ENCODE results near the gene DERA. TPM values are rescaled to one million over a fixed set of nuclear protein-coding genes. Genes with fewer than 3 reads are reported as not detected.
A peak's percentile ranks its signal among the peaks of the same experiment; 100 is the strongest.
"Not testable (repeated sequence)": the region's sequence is repeated elsewhere in the genome, so short reads cannot be mapped to it uniquely, and the experiment has no call there.

DERA gene
- total RNA-seq, 1 experiment from 2014 or later, result 33.7 TPM

GRCh38 chr12:15956413-15957185, 45.5 kb downstream of the DERA start:
- no peak for DNase-seq (ENCODE audit: low read depth)

DNA sequence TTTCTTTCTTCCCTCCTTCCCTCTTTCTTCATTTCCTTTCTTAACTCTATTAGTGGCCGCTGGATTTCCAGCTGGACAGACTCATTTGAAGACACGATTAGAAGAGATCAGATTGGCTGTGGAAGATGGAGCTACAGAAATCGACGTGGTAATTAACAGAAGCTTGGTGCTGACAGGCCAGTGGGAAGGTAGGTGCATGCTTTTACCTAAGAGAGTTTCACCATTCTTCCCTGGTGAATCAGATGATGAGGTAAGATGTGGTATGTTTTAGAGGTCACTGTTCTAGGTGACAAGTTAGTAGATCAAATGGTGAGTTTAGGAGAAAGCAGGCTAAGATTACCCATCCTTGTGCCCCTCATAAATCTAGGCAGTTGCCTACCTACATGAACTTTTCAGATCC, 51.6 kb downstream of the DERA start:
- peak; percentile 42 for DNase-seq (ENCODE audit: low read depth)

DNA sequence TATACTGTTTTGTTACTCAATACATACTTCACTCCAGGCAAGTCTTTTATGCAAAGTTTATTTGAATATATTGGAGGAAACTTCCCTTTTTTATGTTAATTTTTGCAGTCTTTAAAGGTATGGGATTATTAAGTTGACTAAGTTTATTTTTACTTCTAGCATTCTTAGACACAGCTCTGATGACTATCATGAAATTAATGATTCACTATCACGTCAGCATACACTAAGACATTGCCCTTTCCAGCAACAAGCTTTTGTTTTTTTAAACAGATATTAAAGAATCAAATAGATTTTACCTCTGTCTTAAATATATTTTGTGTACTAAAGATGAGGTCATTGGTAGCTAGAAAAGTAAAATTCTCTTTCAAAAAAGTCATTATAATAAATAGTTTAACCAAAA, 52.1 kb downstream of the DERA start:
- DNase-seq (ENCODE audit: low read depth), result peak; percentile 10

- peak; percentile 27 for DNase-seq (ENCODE audit: low read depth)
Measured at GRCh38 chr12:15966426-15966825, 55.3 kb downstream of the DERA start.

DNA sequence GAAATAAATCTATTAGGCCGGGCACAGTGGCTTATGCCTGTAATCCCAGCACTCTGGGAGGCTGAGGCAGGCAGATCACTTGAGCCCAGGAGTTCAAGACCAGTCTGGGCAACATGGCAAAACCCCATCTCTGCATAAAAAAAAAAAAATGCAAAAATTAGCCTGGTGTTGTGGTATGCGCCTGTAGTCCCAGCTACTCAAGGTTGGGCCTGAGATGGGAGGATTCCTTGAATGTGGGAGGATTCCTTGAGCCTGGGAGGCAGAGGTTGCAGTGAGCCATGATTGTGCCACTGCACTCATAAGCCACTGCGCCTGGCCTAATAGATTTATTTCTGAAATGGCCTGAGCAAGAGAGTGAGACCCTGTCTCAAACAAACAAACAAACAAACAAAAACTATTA, 55.9 kb downstream of the DERA start:
- not testable (repeated sequence) for DNase-seq (ENCODE audit: low read depth)

DNA sequence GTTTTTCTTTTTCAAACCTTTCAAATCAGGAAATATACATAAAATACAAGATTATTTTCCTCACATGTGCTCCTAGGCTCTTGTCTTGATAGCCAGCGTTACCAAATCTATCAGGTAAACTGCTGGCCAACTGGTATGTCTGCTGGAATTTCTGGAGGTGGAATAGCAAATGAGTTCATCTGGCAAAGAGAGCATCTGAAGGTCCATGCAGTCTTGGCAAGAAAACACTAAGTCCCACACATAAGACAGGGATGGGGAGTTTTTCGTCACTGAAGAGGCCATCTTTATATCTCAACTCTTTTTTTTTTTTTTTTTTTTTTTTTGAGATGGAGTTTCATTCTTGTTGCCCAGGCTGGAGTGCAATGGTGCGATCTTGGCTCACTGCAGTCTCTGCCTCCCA, 60.1 kb downstream of the DERA start:
- no peak for DNase-seq (ENCODE audit: low read depth)

GRCh38 chr12:15972894-15973293, 61.8 kb downstream of the DERA start:
- DNase-seq (ENCODE audit: low read depth), result no peak

GRCh38 chr12:15977999-15978951, 67.1 kb downstream of the DERA start:
- DNase-seq (ENCODE audit: low read depth), result peak; percentile 53

- DNase-seq (ENCODE audit: low read depth), result peak; percentile 43
Measured at GRCh38 chr12:15979096-15980092, 68.3 kb downstream of the DERA start.

GRCh38 chr12:15982071-15982470, 70.9 kb downstream of the DERA start:
- DNase-seq (ENCODE audit: low read depth), result no peak

- DNase-seq (ENCODE audit: low read depth), result peak; percentile 26
Measured at GRCh38 chr12:15982471-15982870, 71.3 kb downstream of the DERA start.

- no peak for DNase-seq (ENCODE audit: low read depth)
Measured at GRCh38 chr12:15982921-15983320, 71.8 kb downstream of the DERA start.

DNA sequence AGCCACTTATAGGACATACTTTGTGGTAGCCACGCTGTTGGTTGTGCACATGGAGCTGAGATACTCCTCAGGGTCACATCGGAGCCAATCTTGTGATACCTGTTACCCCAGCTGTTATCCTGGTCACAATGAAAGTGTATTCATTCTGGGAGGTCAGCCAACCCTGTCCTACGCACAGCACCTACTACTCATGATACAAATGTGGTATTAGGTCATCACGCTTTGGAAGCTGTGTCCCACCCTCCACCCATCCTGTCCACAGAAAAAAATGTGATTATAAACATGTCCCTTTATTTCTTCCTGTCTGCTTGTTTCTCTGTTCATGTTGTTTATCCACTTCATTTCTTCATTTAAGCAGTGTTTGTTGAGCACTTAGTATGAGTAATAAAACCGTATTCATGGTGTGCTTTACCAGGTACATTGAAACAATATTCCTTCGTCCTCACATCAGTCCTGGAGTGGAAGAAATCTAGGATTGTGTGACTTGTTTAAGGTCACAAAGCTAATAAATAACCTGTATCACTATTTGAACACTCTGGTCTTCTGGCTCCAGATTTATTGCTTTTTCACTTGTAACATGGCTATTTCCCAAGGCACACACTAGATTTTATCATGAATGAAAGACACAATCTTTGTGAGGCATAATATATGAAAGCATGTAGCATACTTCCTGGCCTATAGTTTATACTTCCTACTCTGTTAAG, 73.1 kb downstream of the DERA start:
- DNase-seq (ENCODE audit: low read depth), result no peak

DNA sequence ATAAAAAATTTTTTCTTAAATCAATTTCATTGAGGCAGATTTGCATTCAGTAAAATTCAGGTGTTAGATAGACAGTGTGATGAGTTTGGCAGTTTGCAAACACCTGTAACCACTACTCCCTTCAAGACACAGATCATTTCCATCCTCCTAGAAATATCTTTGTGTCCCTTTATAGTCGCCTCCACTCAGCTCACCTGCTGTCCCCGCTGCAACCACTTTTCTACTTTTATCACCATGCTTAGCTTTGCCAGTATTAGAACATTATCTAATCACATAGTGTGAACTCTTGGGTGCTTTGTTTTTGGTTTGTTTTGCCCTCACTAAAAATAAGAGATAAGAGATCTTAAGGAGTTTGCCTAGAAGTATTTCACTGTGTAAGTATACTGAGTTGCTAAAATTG, 73.8 kb downstream of the DERA start:
- no peak for DNase-seq (ENCODE audit: low read depth)

DNA sequence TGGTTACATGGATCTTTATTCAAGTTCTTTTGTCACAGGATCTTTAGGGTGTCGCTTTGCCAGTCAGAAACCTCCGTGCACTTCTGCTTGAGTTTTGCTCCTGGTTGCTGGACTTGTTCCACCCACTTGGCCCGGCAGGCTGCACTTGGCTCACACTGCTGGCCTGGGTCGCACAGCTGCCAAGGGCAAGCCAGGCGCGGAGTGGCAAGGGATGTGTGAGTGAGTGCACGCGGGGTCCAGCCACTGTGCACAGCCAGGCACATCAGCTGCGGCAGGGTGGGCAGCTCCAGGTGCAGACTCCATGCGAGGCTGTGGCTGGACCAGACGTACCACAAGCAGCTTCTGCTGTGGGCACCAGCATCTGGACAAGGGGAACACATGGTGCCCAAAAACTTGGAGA, 76.6 kb downstream of the DERA start:
- DNase-seq (ENCODE audit: low read depth), result no peak

- no peak for DNase-seq (ENCODE audit: low read depth)
Measured at GRCh38 chr12:15988983-15989755, 78.0 kb downstream of the DERA start.

- DNase-seq (ENCODE audit: low read depth), result no peak
Measured at GRCh38 chr12:15995801-15996200, 84.7 kb downstream of the DERA start.

GRCh38 chr12:15996254-15996653, 85.1 kb downstream of the DERA start:
- DNase-seq (ENCODE audit: low read depth), result peak; percentile 10

- DNase-seq (ENCODE audit: low read depth), result no peak
Measured at GRCh38 chr12:15996948-15997347, 85.8 kb downstream of the DERA start.

- no peak for DNase-seq (ENCODE audit: low read depth)
Measured at GRCh38 chr12:15997910-15998309, 86.8 kb downstream of the DERA start.

Data from HT1080 (cell line).